Measurements from ENCODE around the gene ABCC3. TPM values are rescaled to one million over a fixed set of nuclear protein-coding genes. Genes with fewer than 3 reads are reported as not detected.
A peak's percentile ranks its signal among the peaks of the same experiment; 100 is the strongest.

Gene ABCC3
- total RNA-seq, 2 experiments from 2014 or later: not detected

- H3K4me3 Mint-ChIP-seq: no peak overlapping the region
- DNase-seq (no peak), ATAC-seq (no peak)
These were observed 6.7 kb upstream of the ABCC3 start for GRCh38 chr17:50627782-50628601.

DNA sequence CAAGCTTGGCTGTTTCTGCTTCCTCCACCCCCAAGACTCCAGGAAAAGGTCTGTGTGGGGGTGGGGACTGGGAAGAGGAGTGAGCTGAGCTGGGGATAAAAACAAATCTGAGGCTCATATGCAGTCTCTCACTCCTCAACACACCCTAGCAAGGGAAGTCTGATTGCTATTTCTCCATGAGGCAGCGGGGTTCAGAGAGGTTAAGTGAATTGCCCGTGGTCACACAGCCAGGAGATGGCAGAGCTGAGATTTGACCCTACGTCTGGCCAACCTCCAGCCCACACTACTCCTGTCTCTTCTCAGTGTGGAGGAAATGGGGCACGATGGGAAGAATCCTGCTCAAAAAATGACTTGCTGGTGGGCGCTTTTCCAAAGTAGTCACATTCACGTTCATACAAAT is 4.8 kb upstream of the ABCC3 start:
- no peak overlapping the region for H3K4me3 Mint-ChIP-seq
- ATAC-seq: no peak
- peaks cover 60% of the 10 kb centered on the region for H3K27me3 Mint-ChIP-seq
- no peaks in the 10 kb centered on the region for H3K36me3 Mint-ChIP-seq
- peaks cover 7% of the 10 kb centered on the region for H3K4me1 Mint-ChIP-seq
- no peaks in the 10 kb centered on the region for H3K9me3 Mint-ChIP-seq (ENCODE audit: low read depth)
- no peak for DNase-seq
- CTCF ChIA-PET: interaction anchor here (0.7 to 2.0 kb wide), 15 partner anchors 9 to 148 kb away, joined by 3 to 15 read pairs (median 4); partner anchors contain the start of gene SPATA20
- no peak overlapping the region for H3K27ac Mint-ChIP-seq

More at GRCh38 chr17:50627782-50628601, 6.7 kb upstream of the ABCC3 start:
- CTCF ChIA-PET: interaction anchor here (0.9 to 4.3 kb wide), 12 partner anchors 11 to 149 kb away, joined by 3 to 20 read pairs (median 4); partner anchors contain the start of genes RSAD1 and SPATA20
- no peak overlapping the region for H3K27ac Mint-ChIP-seq
- no peaks in the 10 kb centered on the region for H3K36me3 Mint-ChIP-seq
- peaks cover 7% of the 10 kb centered on the region for H3K4me1 Mint-ChIP-seq
- H3K9me3 Mint-ChIP-seq (ENCODE audit: low read depth): no peaks in the 10 kb centered on the region
- H3K27me3 Mint-ChIP-seq: peaks cover 44% of the 10 kb centered on the region

- peaks cover 7% of the 10 kb centered on the region for H3K4me1 Mint-ChIP-seq
- no peak overlapping the region for H3K27ac Mint-ChIP-seq
- H3K36me3 Mint-ChIP-seq: no peaks in the 10 kb centered on the region
- no peaks in the 10 kb centered on the region for H3K9me3 Mint-ChIP-seq (ENCODE audit: low read depth)
- CTCF ChIA-PET: interaction anchor here (0.7 to 2.0 kb wide), 21 partner anchors 10 to 149 kb away, joined by 3 to 15 read pairs (median 4); partner anchors contain the start of gene SPATA20
- H3K4me3 Mint-ChIP-seq: no peak overlapping the region
- ATAC-seq (peak; percentile 50), DNase-seq (peak; percentile 61)
- H3K27me3 Mint-ChIP-seq: peaks cover 65% of the 10 kb centered on the region
These were observed 4.0 kb upstream of the ABCC3 start for GRCh38 chr17:50630524-50631194.

GRCh38 chr17:50631195-50631907 is 3.3 kb upstream of the ABCC3 start:
- Mint-ChIP-seq H3K9me3 (ENCODE audit: low read depth) (no peaks in the 10 kb centered on the region), H3K36me3 (no peaks in the 10 kb centered on the region), H3K4me1 (peaks cover 7% of the 10 kb centered on the region), H3K27me3 (peaks cover 71% of the 10 kb centered on the region), H3K27ac (no peak overlapping the region), H3K4me3 (no peak overlapping the region)
- no peak for DNase-seq
- CTCF ChIA-PET: interaction anchor here (0.7 to 2.0 kb wide), 15 partner anchors 13 to 150 kb away, joined by 3 to 15 read pairs (median 4); partner anchors contain the start of gene SPATA20
- no peak for ATAC-seq

DNA sequence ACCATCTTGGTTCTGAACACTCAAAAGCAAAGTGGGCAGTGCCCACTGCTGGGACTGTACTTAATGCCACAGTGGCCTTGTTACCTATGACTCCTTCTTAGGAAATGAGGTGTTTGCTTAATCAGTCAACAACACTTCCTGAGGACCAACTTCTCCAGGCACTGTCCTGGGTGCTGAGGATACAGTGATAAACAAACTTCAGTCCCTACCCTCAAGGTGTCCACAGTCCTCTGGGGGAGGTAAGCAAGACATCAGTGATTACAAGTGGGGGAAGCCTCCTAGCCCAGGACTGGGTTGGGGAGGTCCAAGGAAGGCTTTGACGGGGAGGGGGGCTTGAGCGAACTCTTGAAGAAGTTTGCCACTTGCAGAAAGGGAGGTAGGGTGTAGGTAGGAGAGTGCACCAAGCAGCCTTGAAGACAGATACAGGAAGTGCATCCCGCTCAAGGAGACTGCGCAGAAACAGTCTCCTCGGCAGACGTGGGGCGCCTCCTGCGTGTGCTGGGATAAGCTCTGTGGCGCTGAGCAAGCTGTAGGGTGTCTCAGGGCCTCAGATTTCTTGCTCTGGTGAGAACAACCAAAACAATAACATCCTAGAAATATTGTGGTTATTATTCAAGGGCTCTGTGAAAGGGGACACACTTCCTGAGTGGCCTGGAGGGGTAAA is 2.6 kb upstream of the ABCC3 start:
- Mint-ChIP-seq H3K27ac (no peak overlapping the region), H3K36me3 (no peaks in the 10 kb centered on the region), H3K4me1 (peaks cover 7% of the 10 kb centered on the region), H3K27me3 (peaks cover 76% of the 10 kb centered on the region), H3K4me3 (no peak overlapping the region), H3K9me3 (ENCODE audit: low read depth) (no peaks in the 10 kb centered on the region)
- CTCF ChIA-PET: interaction anchor here (0.6 to 1.8 kb wide), 5 partner anchors 9 to 62 kb away, joined by 3 to 15 read pairs (median 3); no protein-coding TSS in a partner anchor
- no peak for DNase-seq
- no peak for ATAC-seq

- DNase-seq (no peak), ATAC-seq (no peak)
- Mint-ChIP-seq H3K36me3 (no peaks in the 10 kb centered on the region), H3K27ac (no peak overlapping the region), H3K9me3 (ENCODE audit: low read depth) (no peaks in the 10 kb centered on the region), H3K27me3 (peaks cover 76% of the 10 kb centered on the region), H3K4me1 (peaks cover 5% of the 10 kb centered on the region), H3K4me3 (no peak overlapping the region)
- CTCF ChIA-PET: interaction anchor here (0.6 to 1.2 kb wide), 2 partner anchors 10 to 17 kb away, joined by 3 to 4 read pairs; no protein-coding TSS in a partner anchor
These were observed 2.0 kb upstream of the ABCC3 start for GRCh38 chr17:50632637-50633036.

DNA sequence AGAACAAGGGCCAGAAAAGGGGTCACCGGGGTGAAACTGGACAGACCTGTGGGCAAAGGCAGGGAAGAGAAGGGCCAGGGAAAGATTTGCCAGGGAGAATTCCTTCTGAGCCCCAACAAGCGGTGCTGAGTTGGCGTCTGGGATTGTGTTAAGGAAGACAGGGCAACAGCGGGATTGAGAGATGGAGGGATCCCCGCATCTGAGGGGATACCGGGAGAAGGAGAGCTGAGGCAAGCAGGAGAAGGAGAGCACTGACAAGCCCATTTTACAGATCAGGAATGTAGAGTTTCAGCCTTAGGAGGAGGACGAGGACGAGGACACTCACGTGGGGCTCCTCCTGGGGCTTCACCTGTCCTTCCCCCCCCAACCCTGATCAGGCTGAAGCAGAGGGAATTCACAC is 998 bp upstream of the ABCC3 start:
- Mint-ChIP-seq H3K27ac (no peak overlapping the region), H3K27me3 (peaks cover 78% of the 10 kb centered on the region), H3K36me3 (no peaks in the 10 kb centered on the region), H3K4me1 (no peaks in the 10 kb centered on the region), H3K9me3 (ENCODE audit: low read depth) (no peaks in the 10 kb centered on the region), H3K4me3 (no peak overlapping the region)
- ATAC-seq (no peak), DNase-seq (no peak)
- CTCF ChIA-PET: no interaction called here

DNA sequence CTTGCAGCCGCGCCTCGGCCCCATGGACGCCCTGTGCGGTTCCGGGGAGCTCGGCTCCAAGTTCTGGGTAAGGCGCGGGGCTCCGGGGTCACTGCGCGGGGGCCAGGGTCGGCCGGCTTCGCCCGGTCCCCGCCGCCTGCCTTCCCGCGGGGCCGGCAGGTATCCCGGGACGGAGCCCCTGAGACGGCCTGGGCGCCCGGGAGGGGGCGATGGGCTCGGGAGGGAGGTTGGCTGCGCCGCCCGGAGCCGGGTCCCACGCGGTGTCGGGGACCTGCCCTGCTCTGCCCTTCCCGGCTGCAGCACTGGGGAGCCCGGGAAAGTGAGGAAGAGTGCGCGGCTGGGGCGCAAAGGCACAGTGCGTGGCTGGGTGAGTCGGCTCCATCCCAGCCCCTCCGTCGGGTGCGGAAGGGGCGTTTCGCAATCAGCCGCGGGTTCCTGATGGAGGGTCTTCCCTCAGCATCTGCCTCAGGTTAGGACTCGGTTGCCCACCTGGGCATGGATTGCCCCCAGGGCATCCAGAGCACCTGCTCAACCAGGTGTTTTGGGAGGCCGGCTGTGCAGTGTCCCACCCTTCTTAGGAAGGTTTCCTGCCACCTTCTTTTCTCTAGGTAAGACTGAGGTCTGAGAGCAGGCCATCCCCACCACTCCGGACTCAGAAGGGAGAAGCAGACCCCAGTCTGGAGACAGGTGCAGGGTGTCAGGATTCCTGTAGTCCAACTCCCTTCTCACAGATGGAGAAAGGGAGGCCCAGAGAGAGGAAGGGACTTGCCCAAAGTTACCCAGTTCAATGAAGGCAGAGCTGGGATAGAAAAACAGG is 442 bp downstream of the ABCC3 start:
- peaks cover 73% of the 10 kb centered on the region for H3K27me3 Mint-ChIP-seq
- H3K27ac Mint-ChIP-seq: no peak overlapping the region
- H3K36me3 Mint-ChIP-seq: no peaks in the 10 kb centered on the region
- no peak overlapping the region for H3K4me3 Mint-ChIP-seq
- no peaks in the 10 kb centered on the region for H3K4me1 Mint-ChIP-seq
- DNase-seq (no peak), ATAC-seq (peak; percentile 18)
- CTCF ChIA-PET: interaction anchor here (0.9 to 3.7 kb wide), 2 partner anchors 10 to 89 kb away, joined by 3 to 15 read pairs; partner anchors contain the start of gene SPATA20
- H3K9me3 Mint-ChIP-seq (ENCODE audit: low read depth): no peaks in the 10 kb centered on the region

DNA sequence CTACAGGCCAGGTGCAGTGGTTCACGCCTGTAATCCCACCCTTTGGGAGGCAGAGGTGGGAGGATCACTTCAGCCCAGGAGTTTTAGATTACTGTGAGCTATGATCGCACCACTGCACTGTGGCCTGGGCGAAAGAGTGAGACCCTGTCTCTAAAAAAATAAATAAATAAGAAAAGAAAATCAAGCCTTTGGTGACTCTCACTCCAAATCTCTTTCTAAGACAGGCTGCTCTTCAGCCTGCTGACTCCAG is 976 bp downstream of the ABCC3 start:
- DNase-seq (no peak), ATAC-seq (no peak)
- Mint-ChIP-seq H3K9me3 (ENCODE audit: low read depth) (no peaks in the 10 kb centered on the region), H3K4me3 (no peak overlapping the region), H3K27me3 (peaks cover 70% of the 10 kb centered on the region), H3K4me1 (no peaks in the 10 kb centered on the region), H3K27ac (no peak overlapping the region), H3K36me3 (no peaks in the 10 kb centered on the region)
- CTCF ChIA-PET: interaction anchor here (0.9 to 3.7 kb wide), 2 partner anchors 10 to 89 kb away, joined by 3 to 15 read pairs; partner anchors contain the start of gene SPATA20

GRCh38 chr17:50635982-50636803 is 1.5 kb downstream of the ABCC3 start:
- Mint-ChIP-seq H3K27ac (no peak overlapping the region), H3K36me3 (no peaks in the 10 kb centered on the region), H3K9me3 (ENCODE audit: low read depth) (no peaks in the 10 kb centered on the region), H3K4me3 (no peak overlapping the region), H3K4me1 (no peaks in the 10 kb centered on the region), H3K27me3 (peaks cover 68% of the 10 kb centered on the region)
- ATAC-seq (no peak), DNase-seq (no peak)
- CTCF ChIA-PET: interaction anchor here (0.9 to 3.7 kb wide), 2 partner anchors 11 to 90 kb away, joined by 3 to 15 read pairs; partner anchors contain the start of gene SPATA20

- no peak for DNase-seq
- peaks cover 63% of the 10 kb centered on the region for H3K27me3 Mint-ChIP-seq
- H3K36me3 Mint-ChIP-seq: no peaks in the 10 kb centered on the region
- no peak overlapping the region for H3K4me3 Mint-ChIP-seq
- H3K27ac Mint-ChIP-seq: no peak overlapping the region
- H3K9me3 Mint-ChIP-seq (ENCODE audit: low read depth): no peaks in the 10 kb centered on the region
- ATAC-seq: no peak
- CTCF ChIA-PET: interaction anchor here (3.7 kb wide), 1 partner anchor 11 kb away, joined by 15 read pairs; no protein-coding TSS in a partner anchor
- H3K4me1 Mint-ChIP-seq: no peaks in the 10 kb centered on the region
These were observed 2.1 kb downstream of the ABCC3 start for GRCh38 chr17:50636804-50637195.
